HG03025 (cell line): ENCODE results near the gene OTX2.

ENCODE experiments used
- ATAC-seq: cut with Tn5 transposase; IDR thresholded peaks from one replicate; pipeline ENCODE4 v1.9.1; 2021; ENCODE audit warnings: mild to moderate bottlenecking, moderate library complexity; ENCODE audit not compliant: unreplicated experiment, low FRiP score

Gene OTX2

GRCh38 chr14:56797569-56798446, 12.5 kb downstream of the OTX2 start:
- no peak for ATAC-seq

GRCh38 chr14:56797003-56797568, 13.2 kb downstream of the OTX2 start:
- no peak for ATAC-seq

- no peak for ATAC-seq
Observed at GRCh38 chr14:56796259-56796658, 14.0 kb downstream of the OTX2 start.

- no peak for ATAC-seq
Observed at GRCh38 chr14:56795284-56795622, 15.0 kb downstream of the OTX2 start.

GRCh38 chr14:56794557-56795283, 15.6 kb downstream of the OTX2 start:
- no peak for ATAC-seq

GRCh38 chr14:56794088-56794556, 16.2 kb downstream of the OTX2 start:
- ATAC-seq = no peak

GRCh38 chr14:56789955-56790354, 20.3 kb downstream of the OTX2 start:
- ATAC-seq = no peak

GRCh38 chr14:56787530-56787929, 22.7 kb downstream of the OTX2 start:
- no peak for ATAC-seq

- ATAC-seq = no peak
Observed at GRCh38 chr14:56782711-56783110, 27.6 kb downstream of the OTX2 start.

GRCh38 chr14:56774503-56774902, 35.8 kb downstream of the OTX2 start:
- ATAC-seq = no peak

GRCh38 chr14:56770512-56770911, 39.8 kb downstream of the OTX2 start:
- ATAC-seq = no peak

GRCh38 chr14:56760164-56760914, 49.9 kb downstream of the OTX2 start:
- ATAC-seq = no peak

GRCh38 chr14:56759633-56760032, 50.6 kb downstream of the OTX2 start:
- ATAC-seq = no peak

GRCh38 chr14:56759094-56759493, 51.2 kb downstream of the OTX2 start:
- no peak for ATAC-seq

GRCh38 chr14:56754921-56755320, 55.4 kb downstream of the OTX2 start:
- no peak for ATAC-seq

- no peak for ATAC-seq
Observed at GRCh38 chr14:56753396-56753795, 56.9 kb downstream of the OTX2 start.

GRCh38 chr14:56752428-56752827, 57.9 kb downstream of the OTX2 start:
- no peak for ATAC-seq

- no peak for ATAC-seq
Observed at GRCh38 chr14:56751471-56751870, 58.8 kb downstream of the OTX2 start.
